Hepatocyte (in vitro differentiated cells): Measurements from ENCODE around the gene FUOM.

Source experiments
- EZH2 ChIP-seq: fragments of 200-600 bp; sonication (generic); IDR thresholded peaks from 2 replicates; pipeline ENCODE4 v1.6.1; 2016; ENCODE audit warnings: antibody characterized with exemption, mild to moderate bottlenecking, borderline replicate concordance
- EZH2phosphoT487 ChIP-seq: fragments of 200-600 bp; sonication (generic); IDR thresholded peaks from one replicate; pipeline ENCODE4 v1.6.1; 2018; ENCODE audit warnings: antibody characterized with exemption, mild to moderate bottlenecking, low read depth, moderate library complexity; ENCODE audit not compliant: unreplicated experiment, severe bottlenecking
- TF ChIP-seq, protein P1 (sequence below): fragments of 200-600 bp; sonication (generic); IDR thresholded peaks from 2 replicates; pipeline ENCODE4 v1.5.1; 2016; ENCODE audit warnings: antibody characterized with exemption, mild to moderate bottlenecking; ENCODE audit not compliant: poor library complexity

DNA sequence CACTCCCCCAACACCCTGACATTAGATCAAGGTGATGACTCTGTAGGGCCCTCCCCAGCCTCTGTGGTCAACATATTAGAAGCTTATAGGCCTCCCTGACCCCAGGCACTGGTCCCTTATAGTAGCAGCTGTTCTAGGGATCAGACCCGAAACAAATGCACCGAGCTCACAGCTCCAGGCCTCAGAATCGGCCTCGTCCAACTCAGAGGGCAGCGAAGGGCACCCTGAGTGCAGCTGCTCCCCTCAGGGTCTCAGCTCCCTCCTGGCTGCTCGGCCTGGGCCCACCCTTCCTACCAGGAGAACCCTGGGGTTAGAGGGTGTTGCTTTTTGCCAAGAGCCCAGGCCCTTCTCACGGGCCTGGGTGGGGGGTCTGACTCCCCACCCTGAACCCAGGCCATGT is 10.3 kb upstream of the FUOM start:
- TF ChIP-seq, protein P1, sequence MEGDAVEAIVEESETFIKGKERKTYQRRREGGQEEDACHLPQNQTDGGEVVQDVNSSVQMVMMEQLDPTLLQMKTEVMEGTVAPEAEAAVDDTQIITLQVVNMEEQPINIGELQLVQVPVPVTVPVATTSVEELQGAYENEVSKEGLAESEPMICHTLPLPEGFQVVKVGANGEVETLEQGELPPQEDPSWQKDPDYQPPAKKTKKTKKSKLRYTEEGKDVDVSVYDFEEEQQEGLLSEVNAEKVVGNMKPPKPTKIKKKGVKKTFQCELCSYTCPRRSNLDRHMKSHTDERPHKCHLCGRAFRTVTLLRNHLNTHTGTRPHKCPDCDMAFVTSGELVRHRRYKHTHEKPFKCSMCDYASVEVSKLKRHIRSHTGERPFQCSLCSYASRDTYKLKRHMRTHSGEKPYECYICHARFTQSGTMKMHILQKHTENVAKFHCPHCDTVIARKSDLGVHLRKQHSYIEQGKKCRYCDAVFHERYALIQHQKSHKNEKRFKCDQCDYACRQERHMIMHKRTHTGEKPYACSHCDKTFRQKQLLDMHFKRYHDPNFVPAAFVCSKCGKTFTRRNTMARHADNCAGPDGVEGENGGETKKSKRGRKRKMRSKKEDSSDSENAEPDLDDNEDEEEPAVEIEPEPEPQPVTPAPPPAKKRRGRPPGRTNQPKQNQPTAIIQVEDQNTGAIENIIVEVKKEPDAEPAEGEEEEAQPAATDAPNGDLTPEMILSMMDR = no peak
- TF ChIP-seq EZH2phosphoT487 (no peak), EZH2 (no peak)
